ENCODE results near the gene CSRNP3. TPM values are rescaled to one million over a fixed set of nuclear protein-coding genes. Genes with fewer than 3 reads are reported as not detected.

Gene CSRNP3
- total RNA-seq, 1 experiment from 2014 or later: 0.05 TPM

GRCh38 chr2:165479856-165480255 lies 10.4 kb downstream of the CSRNP3 start:
- intact Hi-C loops (cut with micrococcal nuclease): no loop called here
- RAD21 ChIA-PET (ENCODE audit: low non-redundant PET in 1 of 2, low total read pairs in 2 of 2, uncharacterized antibody in 2 of 2, unreplicated experiment in 2 of 2): no interaction called here

GRCh38 chr2:165494573-165494972 lies 25.1 kb downstream of the CSRNP3 start:
- intact Hi-C loops (cut with micrococcal nuclease): no loop called here
- TF ChIP-seq SIN3A (IDR thresholded peaks at IDR 0.05; ENCODE audit: low read depth) (no peak), EZH2phosphoT487 (IDR thresholded peaks at IDR 0.05; ENCODE audit: borderline replicate concordance) (no peak), ELF1 (IDR thresholded peaks at IDR 0.05; ENCODE audit: borderline replicate concordance, low read depth) (no peak), TCF7L2 (IDR thresholded peaks at IDR 0.05; ENCODE audit: borderline replicate concordance, extremely low read depth, insufficient read depth, insufficient read length) (no peak), EZH2 (IDR thresholded peaks at IDR 0.05) (no peak), MAX (IDR thresholded peaks at IDR 0.05) (no peak), REST (IDR thresholded peaks at IDR 0.05; ENCODE audit: low read depth) (no peak), JUND (IDR thresholded peaks at IDR 0.05) (no peak), ZFX (IDR thresholded peaks at IDR 0.05) (no peak), CTCF (IDR thresholded peaks at IDR 0.05 in 2 of 3, conservative IDR thresholded peaks at IDR 0.05 in 1 of 3; ENCODE audit: borderline replicate concordance in 1 of 3, insufficient read depth in 1 of 3, low read depth in 2 of 3, low read length in 2 of 3) (no peak), RAD21 (IDR thresholded peaks at IDR 0.05; ENCODE audit: low read depth) (no peak)

More at GRCh38 chr2:165479856-165480255, 10.4 kb downstream of the CSRNP3 start:
- DNase-seq (ENCODE audit: low read depth, low spot score) (no peak), ATAC-seq (no peak)
- TF ChIP-seq JUND (IDR thresholded peaks at IDR 0.05) (no peak), ZNF274 (IDR thresholded peaks at IDR 0.05; ENCODE audit: low read depth, low read length) (no peak), YY1 (IDR thresholded peaks at IDR 0.05; ENCODE audit: extremely low read depth, insufficient replicate concordance, low read depth, low read length) (no peak), CEBPB (IDR thresholded peaks at IDR 0.05; ENCODE audit: low read depth) (no peak), SP1 (IDR thresholded peaks at IDR 0.05; ENCODE audit: low read depth) (no peak), ELF1 (IDR thresholded peaks at IDR 0.05; ENCODE audit: borderline replicate concordance, low read depth) (no peak), TCF7L2 (IDR thresholded peaks at IDR 0.05; ENCODE audit: borderline replicate concordance, extremely low read depth, insufficient read depth, insufficient read length) (no peak), RAD21 (IDR thresholded peaks at IDR 0.05; ENCODE audit: low read depth) (no peak), ZFX (IDR thresholded peaks at IDR 0.05) (no peak), ATF3 (IDR thresholded peaks at IDR 0.05) (no peak), EZH2phosphoT487 (IDR thresholded peaks at IDR 0.05; ENCODE audit: borderline replicate concordance) (no peak)
- Histone ChIP-seq H4K20me1 (ENCODE audit: insufficient read depth) (no peaks in the 10 kb centered on the region), H3K4me1 (ENCODE audit: control insufficient read depth in 1 of 2, insufficient read depth in 2 of 2, low read length in 2 of 2) (no peaks in the 10 kb centered on the region), H3K36me3 (ENCODE audit: control insufficient read depth in 1 of 2, insufficient read depth in 2 of 2, low read length in 2 of 2) (no peaks in the 10 kb centered on the region), H3K9ac (ENCODE audit: low read length) (no peak overlapping the region), H3K27me3 (ENCODE audit: insufficient read depth, low read length) (peaks cover 11% of the 10 kb centered on the region; the same call in 1 of the 2 replicates), H3K9me2 (ENCODE audit: insufficient read depth) (no peaks in the 10 kb centered on the region), H3K4me2 (ENCODE audit: low read length) (no peak overlapping the region), H3K79me2 (ENCODE audit: insufficient read depth, low read length) (no peaks in the 10 kb centered on the region), H3K27ac (ENCODE audit: low read depth, low read length) (no peak overlapping the region), H2AFZ (ENCODE audit: low read depth, low read length, poor library complexity, severe bottlenecking) (no peak overlapping the region), H3K4me3 (replicated peaks in 1 of 2; ENCODE audit: low read depth in 1 of 2, low read length in 2 of 2) (no peak overlapping the region), H3K9me3 (ENCODE audit: control insufficient read depth in 1 of 2, insufficient read depth in 1 of 2, low read depth in 1 of 2, low read length in 2 of 2) (no peaks in the 10 kb centered on the region)
- BruUV-seq (replicated peaks): no TSS peak
- CTCF ChIA-PET: no interaction called here
- POLR2A ChIA-PET: no interaction called here

More at GRCh38 chr2:165494573-165494972, 25.1 kb downstream of the CSRNP3 start:
- H3K9me3 ChIP-seq (ENCODE audit: control insufficient read depth in 1 of 2, insufficient read depth in 1 of 2, low read depth in 1 of 2, low read length in 2 of 2): no peaks in the 10 kb centered on the region
- H3K4me2 ChIP-seq (ENCODE audit: low read length): no peak overlapping the region
- no peaks in the 10 kb centered on the region for H4K20me1 ChIP-seq (ENCODE audit: insufficient read depth)
- 0 out of 2 replicates have a peak, but pooled peaks cover 6% of the 10 kb centered on the region for H3K27me3 ChIP-seq (ENCODE audit: insufficient read depth, low read length)
- no peaks in the 10 kb centered on the region for H3K79me2 ChIP-seq (ENCODE audit: insufficient read depth, low read length)
- DNase-seq (ENCODE audit: low read depth, low spot score): no peak
- no TSS peak for BruUV-seq (replicated peaks)
- no peaks in the 10 kb centered on the region for H3K9me2 ChIP-seq (ENCODE audit: insufficient read depth)
- H3K4me1 ChIP-seq (ENCODE audit: control insufficient read depth in 1 of 2, insufficient read depth in 2 of 2, low read length in 2 of 2): no peaks in the 10 kb centered on the region
- no peak overlapping the region for H3K27ac ChIP-seq (ENCODE audit: low read depth, low read length)
- H2AFZ ChIP-seq (ENCODE audit: low read depth, low read length, poor library complexity, severe bottlenecking): no peak overlapping the region
- ChIA-PET RAD21 (ENCODE audit: low non-redundant PET in 1 of 2, low total read pairs in 2 of 2, uncharacterized antibody in 2 of 2, unreplicated experiment in 2 of 2) (no interaction called here), CTCF (no interaction called here), POLR2A (no interaction called here)
- no peak overlapping the region for H3K9ac ChIP-seq (ENCODE audit: low read length)
- no peak overlapping the region for H3K4me3 ChIP-seq (replicated peaks in 1 of 2; ENCODE audit: low read depth in 1 of 2, low read length in 2 of 2)
- no peak for ATAC-seq
- no peaks in the 10 kb centered on the region for H3K36me3 ChIP-seq (ENCODE audit: control insufficient read depth in 1 of 2, insufficient read depth in 2 of 2, low read length in 2 of 2)
